Vagina (tissue), 2 donors: ENCODE measurements around the gene GATAD1. TPM values are rescaled to one million over a fixed set of nuclear protein-coding genes. Genes with fewer than 3 reads are reported as not detected.
"Not testable (repeated sequence)": the region's sequence is repeated elsewhere in the genome, so short reads cannot be mapped to it uniquely, and the experiment has no call there.

Source experiments
- DNase-seq, 2 donors: peaks; one replicate each; pipeline ENCODE4 v3.0.0-alpha.2; 2017; ENCODE audit errors: extremely low spot score in 2 of 2
- H3K27ac ChIP-seq: fragments of 200-600 bp; sonication (generic); one replicate; pipeline ENCODE4 v1.5.1; 2019
- H3K27me3 ChIP-seq: fragments of 200-600 bp; sonication (generic); one replicate; pipeline ENCODE4 v1.5.1; 2019
- H3K36me3 ChIP-seq, 2 donors: fragments of 200-600 bp; sonication (generic); one replicate each; pipeline ENCODE4 v1.5.1; 2017 to 2019
- H3K4me1 ChIP-seq: fragments of 200-600 bp; sonication (generic); one replicate; pipeline ENCODE4 v1.5.1; 2019
- H3K4me3 ChIP-seq, 2 donors: fragments of 200-600 bp; sonication (generic); 1 replicate in 1 of 2; 2 replicates in 1 of 2; pipeline ENCODE4 v1.5.1; 2016 to 2019
- H3K9me3 ChIP-seq: fragments of 200-600 bp; sonication (generic); one replicate; pipeline ENCODE4 v1.5.1; 2019
- POLR2A ChIP-seq, 2 donors: fragments of 450-650 bp; IDR thresholded peaks; one replicate each; pipeline ENCODE4 v1.6.1; 2017; ENCODE audit warnings: antibody characterized with exemption in 2 of 2, mild to moderate bottlenecking in 2 of 2, moderate library complexity in 2 of 2
- POLR2AphosphoS5 ChIP-seq, 2 donors: sonication (generic); formaldehyde crosslinking; IDR thresholded peaks; one replicate each; pipeline ENCODE4 v1.9.0; 2017; ENCODE audit warnings: antibody characterized with exemption in 2 of 2, mild to moderate bottlenecking in 2 of 2, low read depth in 1 of 2; ENCODE audit not compliant: insufficient read depth in 1 of 2
- intact Hi-C: fragments of 100-400 bp; cut with DNase I; formaldehyde crosslinking; loops from one replicate; pipeline ENCODE4 v1.15.1; 2023
- total RNA-seq: library from RNA; depleted of rRNA; stranded (reverse); fragments of >200 nt; gene quantifications from one replicate; pipeline ENCODE4 v1.2.3, GENCODE V29; 2016
- TF ChIP-seq, protein P1 (sequence below), 3 experiments: fragments of 450-650 bp in 2 of 3; fragments of 200-600 bp in 1 of 3; sonication (generic) in 1 of 3; IDR thresholded peaks; one replicate each; pipeline ENCODE4 v1.5.1; 2017 to 2019; ENCODE audit warnings: antibody characterized with exemption in 3 of 3, mild to moderate bottlenecking in 2 of 3, moderate library complexity in 2 of 3

GATAD1 gene
- total RNA-seq, 1 donor from 2014 or later, result 30.4 TPM

DNA sequence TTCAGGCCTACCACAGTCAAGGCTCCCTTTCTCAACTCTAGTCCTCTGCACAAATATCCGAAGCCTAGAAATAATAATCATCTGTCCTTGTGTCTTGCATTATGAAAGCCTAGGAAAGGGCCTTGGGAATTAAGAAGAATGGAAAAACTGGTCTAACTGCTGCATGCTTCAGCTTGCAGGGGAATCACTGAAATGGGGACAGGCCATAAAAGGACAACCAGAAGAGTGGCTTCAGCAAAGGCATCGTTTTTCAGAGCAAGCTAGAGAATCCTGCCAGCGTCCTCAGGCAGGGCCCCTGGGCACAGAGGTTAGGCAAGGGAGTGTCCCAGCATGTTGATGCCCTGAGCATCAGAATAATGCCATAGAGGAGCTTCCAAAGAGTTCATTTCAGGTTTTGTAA, 17.2 kb downstream of the GATAD1 start:
- no peak overlapping the region for H3K27ac ChIP-seq
- TF ChIP-seq, protein P1, sequence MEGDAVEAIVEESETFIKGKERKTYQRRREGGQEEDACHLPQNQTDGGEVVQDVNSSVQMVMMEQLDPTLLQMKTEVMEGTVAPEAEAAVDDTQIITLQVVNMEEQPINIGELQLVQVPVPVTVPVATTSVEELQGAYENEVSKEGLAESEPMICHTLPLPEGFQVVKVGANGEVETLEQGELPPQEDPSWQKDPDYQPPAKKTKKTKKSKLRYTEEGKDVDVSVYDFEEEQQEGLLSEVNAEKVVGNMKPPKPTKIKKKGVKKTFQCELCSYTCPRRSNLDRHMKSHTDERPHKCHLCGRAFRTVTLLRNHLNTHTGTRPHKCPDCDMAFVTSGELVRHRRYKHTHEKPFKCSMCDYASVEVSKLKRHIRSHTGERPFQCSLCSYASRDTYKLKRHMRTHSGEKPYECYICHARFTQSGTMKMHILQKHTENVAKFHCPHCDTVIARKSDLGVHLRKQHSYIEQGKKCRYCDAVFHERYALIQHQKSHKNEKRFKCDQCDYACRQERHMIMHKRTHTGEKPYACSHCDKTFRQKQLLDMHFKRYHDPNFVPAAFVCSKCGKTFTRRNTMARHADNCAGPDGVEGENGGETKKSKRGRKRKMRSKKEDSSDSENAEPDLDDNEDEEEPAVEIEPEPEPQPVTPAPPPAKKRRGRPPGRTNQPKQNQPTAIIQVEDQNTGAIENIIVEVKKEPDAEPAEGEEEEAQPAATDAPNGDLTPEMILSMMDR (IDR thresholded peaks at IDR 0.05), result no peak
- peak in 1 of 2 donors; percentile 78 for TF ChIP-seq POLR2AphosphoS5 (IDR thresholded peaks at IDR 0.05; ENCODE audit: insufficient read depth in 1 of 2, low read depth in 1 of 2)
- no peak for TF ChIP-seq POLR2A (IDR thresholded peaks at IDR 0.05)
- H3K4me3 ChIP-seq, result no peak overlapping the region
- no peaks in the 10 kb centered on the region for H3K36me3 ChIP-seq
- no peaks in the 10 kb centered on the region for H3K27me3 ChIP-seq
- no peaks in the 10 kb centered on the region for H3K4me1 ChIP-seq
- H3K9me3 ChIP-seq, result no peaks in the 10 kb centered on the region
- intact Hi-C loops, result no loop called here
- DNase-seq, result no peak

DNA sequence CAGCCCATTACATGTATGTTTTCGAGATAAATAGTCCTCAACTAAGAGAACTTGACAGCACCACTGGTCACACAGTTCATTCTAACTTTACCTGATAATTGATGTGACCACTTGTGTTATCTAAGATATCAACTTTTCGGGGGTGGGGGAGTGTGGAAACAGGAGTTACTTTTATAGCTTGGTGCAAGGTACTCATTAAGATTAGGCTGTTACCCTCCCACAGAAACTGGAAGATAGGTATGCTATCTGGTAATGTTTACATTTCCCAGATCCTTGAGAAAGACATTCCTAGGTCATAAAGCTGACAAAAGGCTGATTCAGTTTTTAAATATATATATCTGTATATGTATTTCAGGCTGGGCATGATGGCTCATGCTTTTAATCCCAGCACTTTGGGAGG, 19.4 kb downstream of the GATAD1 start:
- TF ChIP-seq POLR2A (IDR thresholded peaks at IDR 0.05) (no peak), POLR2AphosphoS5 (IDR thresholded peaks at IDR 0.05; ENCODE audit: insufficient read depth in 1 of 2, low read depth in 1 of 2) (no peak)
- TF ChIP-seq, protein P1 (IDR thresholded peaks at IDR 0.05), result no peak
- H3K36me3 ChIP-seq, result no peaks in the 10 kb centered on the region
- intact Hi-C loops, result no loop called here

DNA sequence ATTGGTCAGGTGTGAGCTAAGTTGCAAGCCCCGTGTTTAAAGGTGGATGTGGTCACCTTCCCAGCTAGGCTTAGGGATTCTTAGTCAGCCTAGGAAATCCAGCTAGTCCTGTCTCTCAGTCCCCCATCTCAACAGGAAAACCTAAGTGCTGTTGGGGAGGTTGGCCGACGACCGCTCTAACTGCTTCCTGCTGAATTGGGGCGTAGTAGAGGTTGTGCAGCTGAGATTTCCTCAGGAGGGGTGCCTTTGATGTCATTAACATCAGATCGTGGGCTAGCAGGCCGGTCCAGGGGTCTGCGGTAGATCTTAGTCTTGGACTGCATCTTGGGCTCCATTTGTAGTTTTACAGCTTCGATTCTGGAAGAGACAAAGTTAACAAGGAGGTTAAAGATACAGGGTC, 21.3 kb downstream of the GATAD1 start:
- H3K4me1 ChIP-seq, H3K36me3 ChIP-seq, H3K4me3 ChIP-seq, DNase-seq, H3K9me3 ChIP-seq, intact Hi-C loops, H3K27ac ChIP-seq, H3K27me3 ChIP-seq: not testable (repeated sequence)

More for the DNA sequence above, 19.4 kb downstream of the GATAD1 start:
- no peak for DNase-seq
- Histone ChIP-seq H3K27ac (no peak overlapping the region), H3K27me3 (no peaks in the 10 kb centered on the region), H3K4me1 (no peaks in the 10 kb centered on the region), H3K9me3 (no peaks in the 10 kb centered on the region), H3K4me3 (no peak overlapping the region)

DNA sequence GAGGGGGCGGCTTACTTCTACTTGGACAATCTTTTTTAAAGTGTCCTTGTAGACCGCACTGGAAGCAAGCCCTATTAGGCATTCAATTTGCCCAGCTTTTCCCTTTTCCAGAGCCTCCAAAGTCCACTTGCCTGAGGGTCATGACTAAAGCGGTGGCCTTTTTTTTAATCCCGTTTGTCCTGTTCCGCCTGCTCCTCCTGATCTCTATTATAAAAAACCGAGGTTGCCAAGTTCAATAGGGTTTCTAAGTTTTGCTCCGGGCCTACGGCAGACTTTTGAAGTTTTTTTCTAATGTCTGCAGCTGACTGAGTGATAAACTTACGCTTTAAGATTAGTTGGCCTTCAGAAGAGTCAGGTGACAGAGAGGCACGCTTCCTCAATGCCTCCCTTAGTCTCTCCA, 26.7 kb downstream of the GATAD1 start:
- intact Hi-C loops, H3K4me1 ChIP-seq, H3K4me3 ChIP-seq, DNase-seq, H3K36me3 ChIP-seq, H3K27me3 ChIP-seq, H3K27ac ChIP-seq, H3K9me3 ChIP-seq: not testable (repeated sequence)

DNA sequence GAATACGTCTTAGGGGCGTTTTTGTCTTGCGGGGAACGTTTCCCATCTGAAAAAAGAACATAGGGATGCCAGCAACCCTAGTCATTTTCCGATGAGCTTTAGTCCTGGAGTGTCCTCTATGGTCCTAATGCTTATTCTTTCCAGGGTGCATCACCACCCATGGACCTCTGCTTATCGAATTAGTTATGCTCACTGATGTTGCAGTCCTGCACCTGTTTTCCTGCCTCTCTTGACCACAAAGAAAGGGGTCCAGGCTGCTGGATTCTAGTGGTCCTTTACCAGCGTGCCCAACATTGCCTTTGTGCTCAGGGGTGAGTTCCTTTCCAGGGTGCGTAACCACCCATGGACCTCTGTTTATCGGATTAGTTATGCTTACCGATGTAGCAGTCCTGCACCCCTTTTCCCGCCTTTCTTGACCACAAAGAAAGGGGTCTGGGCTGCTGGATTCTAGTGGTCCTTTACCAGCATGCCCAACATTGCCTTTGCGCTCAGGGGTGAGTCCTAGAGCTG, 28.0 kb downstream of the GATAD1 start:
- H3K27me3 ChIP-seq, H3K9me3 ChIP-seq, H3K36me3 ChIP-seq, H3K4me1 ChIP-seq, intact Hi-C loops, H3K4me3 ChIP-seq, DNase-seq, H3K27ac ChIP-seq: not testable (repeated sequence)

DNA sequence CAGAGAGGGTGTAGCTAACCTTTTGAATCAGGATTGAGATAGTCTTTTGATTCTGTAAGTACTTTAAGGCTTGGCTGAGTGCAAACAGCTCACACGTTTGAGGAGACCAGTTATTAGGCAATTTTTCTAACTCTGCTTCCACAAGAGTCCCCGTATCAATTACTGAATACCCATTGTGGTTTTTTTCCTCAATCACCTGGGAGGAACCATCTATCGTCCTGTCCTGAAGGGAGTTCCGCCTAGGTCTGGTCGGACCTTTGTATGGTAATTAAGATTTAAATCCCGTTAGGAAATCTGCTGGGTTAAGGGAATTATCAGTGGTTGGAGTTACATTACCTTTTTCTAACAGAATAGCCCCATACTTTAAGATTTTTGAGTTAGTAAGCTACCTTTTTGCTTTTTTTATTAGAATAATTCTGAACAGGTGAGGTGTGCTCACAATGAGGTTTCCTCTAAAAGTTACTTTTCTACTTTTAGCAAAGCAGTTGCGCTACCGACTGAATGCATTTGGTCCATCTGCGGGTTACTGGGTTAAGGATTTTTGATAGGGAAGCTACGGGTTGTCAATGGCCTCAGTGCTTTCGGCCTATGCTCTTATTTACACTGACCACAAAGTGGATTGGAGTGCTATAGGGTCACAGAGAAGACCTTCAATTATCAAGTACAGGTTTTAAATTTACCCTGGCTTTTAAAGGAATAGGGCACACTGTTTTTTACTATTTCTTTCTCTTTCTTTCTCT, 28.7 kb downstream of the GATAD1 start:
- DNase-seq, H3K9me3 ChIP-seq, intact Hi-C loops, H3K4me1 ChIP-seq, H3K36me3 ChIP-seq, H3K27me3 ChIP-seq, H3K4me3 ChIP-seq, H3K27ac ChIP-seq: not testable (repeated sequence)

DNA sequence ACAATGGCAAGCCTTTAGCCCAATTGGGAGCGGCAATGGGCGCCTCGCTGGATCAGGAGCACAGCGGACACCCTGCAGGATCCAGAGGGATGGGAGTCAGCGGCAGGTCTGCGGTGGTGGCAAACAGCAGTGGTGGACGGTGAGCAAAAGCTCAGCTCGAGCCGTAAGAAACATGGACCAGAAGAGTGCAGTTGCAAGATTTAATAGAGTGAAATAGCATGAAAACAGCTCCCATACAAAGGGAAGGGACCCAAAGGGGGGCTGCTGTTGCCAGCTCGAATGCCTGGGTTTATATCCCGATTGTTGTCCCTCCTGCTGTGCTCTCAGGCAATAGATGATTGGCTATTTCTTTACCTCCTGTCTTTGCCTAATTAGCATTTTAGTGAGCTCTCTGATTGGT, 30.4 kb downstream of the GATAD1 start, which contains the start of gene ERVW-1:
Gene ERVW-1, minus strand, starts transcription at position 266 of the 400 bp plus-strand sequence. CDS start 7,565 bp downstream, outside the sequence.
- H3K4me1 ChIP-seq, H3K27me3 ChIP-seq, H3K9me3 ChIP-seq, H3K4me3 ChIP-seq, H3K27ac ChIP-seq, H3K36me3 ChIP-seq, DNase-seq, intact Hi-C loops: not testable (repeated sequence)
